CD4-positive, alpha-beta T cell treated with Interleukin-2 at 100 ng/mL for 4 hours (primary cell): Measurements from ENCODE around the gene NIT1.
A peak's percentile ranks its signal among the peaks of the same experiment; 100 is the strongest.
"Not testable (repeated sequence)": the region's sequence is repeated elsewhere in the genome, so short reads cannot be mapped to it uniquely, and the experiment has no call there.

Experiments used
- DNase-seq: peaks from one replicate; pipeline ENCODE4 v3.0.0-alpha.2; 2020; ENCODE audit warnings: low spot score

The NIT1 gene

DNA sequence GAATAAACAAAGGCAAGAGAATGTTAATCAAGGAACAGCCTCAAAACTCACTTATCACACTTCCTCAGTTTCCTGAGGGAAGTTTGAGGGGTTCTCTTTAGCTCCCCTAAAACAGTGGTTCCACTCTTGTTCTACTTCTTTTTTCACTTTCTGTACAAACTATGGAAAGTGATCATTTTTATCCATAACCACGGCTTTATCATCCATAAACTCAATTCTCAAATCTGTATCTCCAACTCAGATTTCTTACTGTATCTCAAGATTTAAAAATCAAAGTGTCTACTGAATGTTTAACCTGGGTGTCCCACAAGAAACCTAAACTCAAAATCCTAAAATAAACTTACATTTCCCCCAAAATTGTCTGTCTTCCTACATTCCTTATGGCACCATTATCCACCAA lies 4.0 kb upstream of the NIT1 start:
- DNase-seq, result no peak

- DNase-seq, result no peak
These were observed 3.3 kb upstream of the NIT1 start for GRCh38 chr1:161114556-161114955.

DNA sequence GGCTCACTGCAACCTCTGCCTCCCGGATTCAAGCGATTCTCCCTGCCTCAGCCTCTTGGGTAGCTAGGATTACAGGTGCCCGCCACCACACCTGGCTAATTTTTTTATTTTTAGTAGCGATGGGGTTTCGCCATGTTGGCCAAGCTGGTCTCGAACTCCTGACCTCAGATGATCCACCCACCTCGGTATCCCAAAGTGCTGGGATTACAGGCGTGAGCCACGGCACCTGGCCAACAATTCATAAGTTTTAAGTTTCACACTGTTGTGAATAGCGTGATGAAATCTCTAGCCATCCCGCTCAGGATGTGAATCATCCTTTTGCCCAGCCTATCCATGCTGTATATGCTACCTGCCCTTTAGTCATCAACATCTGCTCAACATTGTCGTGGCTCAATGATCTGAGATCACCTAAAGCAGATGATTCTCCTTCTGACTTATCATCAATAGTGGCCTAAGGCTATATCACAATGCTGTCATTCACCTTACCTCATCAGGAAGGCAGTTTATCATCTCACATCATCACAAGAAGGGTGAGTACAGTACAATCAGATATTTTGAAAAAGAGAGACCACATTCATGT lies 2.7 kb upstream of the NIT1 start:
- DNase-seq, result peak; percentile 53

GRCh38 chr1:161115961-161116360 lies 1.9 kb upstream of the NIT1 start:
- DNase-seq, result not testable (repeated sequence)

- peak; percentile 71 for DNase-seq
These were observed 1.4 kb downstream of the NIT1 start for GRCh38 chr1:161119092-161119903.

GRCh38 chr1:161121042-161121650 lies 3.2 kb downstream of the NIT1 start:
- no peak for DNase-seq

DNA sequence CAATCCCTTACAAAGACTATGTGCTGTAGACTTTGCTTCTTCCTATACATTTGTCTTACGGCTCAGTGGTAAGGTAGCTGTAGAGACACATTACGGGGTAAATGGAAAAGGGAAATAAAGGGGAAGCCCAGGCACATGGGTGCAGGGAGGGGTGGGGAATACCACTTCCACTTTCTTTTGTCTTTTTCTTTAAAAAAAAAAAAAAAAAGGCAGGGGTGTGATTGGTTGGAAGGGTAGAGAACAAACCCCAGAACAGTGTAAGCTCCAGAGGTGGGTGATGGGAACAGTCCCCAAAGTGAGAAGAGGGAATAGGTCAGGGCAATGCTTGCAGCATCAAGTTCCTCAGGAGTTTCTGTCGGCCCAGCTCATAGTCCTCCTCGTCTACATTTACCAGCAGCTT lies 3.9 kb downstream of the NIT1 start:
- no peak for DNase-seq

GRCh38 chr1:161122967-161123366 lies 5.1 kb downstream of the NIT1 start:
- no peak for DNase-seq

GRCh38 chr1:161127649-161128048 lies 9.7 kb downstream of the NIT1 start:
- DNase-seq, result no peak

DNA sequence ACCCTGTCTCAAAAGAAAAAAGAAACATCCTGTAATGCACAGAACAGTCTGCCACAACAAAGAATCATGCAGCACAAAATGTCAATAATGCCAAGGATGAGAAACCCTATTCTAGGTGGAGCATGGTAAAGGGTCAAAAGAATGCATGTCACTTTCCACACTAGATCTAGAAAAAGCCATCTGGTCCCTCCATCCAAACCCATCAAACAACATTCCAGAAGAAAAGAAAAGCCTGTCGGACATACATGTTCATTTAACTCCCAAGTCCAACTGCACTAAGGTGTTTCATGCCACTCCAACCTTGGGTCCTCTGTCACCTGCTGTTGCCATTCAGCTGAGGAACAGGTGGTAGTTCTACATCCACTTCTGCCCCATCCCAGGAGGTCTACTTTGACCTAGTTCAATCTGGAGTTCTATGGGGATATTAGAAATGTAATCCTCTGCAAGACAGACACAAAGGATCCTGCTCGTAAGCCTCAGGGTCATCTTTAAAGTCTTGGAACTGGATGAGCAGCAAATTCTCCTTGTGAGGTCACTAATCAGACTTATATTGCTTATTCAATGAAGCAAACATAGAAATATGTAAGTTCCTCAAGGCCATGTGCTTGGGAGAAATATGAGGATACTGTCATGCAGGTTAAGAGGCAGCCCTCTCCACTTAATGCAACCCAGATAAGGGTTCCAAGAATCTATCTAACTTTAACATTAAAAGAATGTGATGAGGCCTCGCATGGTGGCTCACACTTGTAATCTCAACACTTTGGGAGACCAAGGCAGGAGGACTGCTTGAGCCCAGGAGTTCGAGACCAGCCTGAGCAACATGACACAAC lies 10.9 kb downstream of the NIT1 start:
- no peak for DNase-seq

- no peak for DNase-seq
These were observed 12.4 kb downstream of the NIT1 start for GRCh38 chr1:161130266-161130665.

DNA sequence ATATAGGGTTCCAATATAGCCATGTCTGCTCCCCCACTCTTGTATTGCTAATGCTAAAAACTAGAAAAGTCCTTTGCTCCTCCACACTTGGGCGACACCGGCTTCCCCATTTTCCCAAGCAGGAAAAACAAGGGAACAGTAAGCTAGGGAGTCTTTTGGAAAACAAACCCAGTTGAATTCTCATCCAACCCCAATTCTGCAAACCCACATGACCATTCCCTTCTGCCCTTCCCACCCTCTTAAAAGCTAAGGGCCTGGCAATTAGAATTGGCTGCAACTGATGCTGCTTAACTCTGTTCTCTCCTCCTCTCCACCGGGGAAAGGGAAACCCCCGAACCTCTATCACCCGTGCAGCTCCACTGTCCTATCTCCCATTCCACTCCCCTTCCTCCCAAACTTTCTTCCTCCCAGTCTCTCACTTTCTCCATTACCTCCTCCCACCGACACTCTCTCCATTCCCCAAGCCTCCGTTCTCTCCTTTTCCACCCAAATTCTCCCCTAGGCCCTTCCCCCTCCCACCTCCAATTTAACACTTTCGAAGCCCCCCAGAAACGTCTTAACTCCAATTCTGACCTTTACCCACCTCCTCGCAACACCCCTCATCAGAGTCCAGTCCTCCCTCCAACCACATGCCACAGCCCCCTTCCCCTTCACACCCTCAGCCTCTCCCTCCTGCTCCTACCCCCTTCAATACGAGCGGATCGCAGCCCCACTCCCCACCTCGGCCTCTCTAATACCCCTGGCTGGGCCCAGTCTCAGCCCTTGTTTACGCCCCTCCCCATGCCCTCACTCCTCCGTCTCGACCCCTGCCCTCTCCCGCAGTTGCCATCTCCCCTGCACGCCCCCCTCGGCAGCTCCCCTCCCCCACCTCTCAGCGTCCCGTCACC lies 13.9 kb downstream of the NIT1 start:
- no peak for DNase-seq

- peak; percentile 95 for DNase-seq
These were observed 14.7 kb downstream of the NIT1 start, which contains the start of gene DEDD for GRCh38 chr1:161132410-161133219. DEDD (minus strand) TSS chr1:161132667; CDS start chr1:161124462, 8,205 bp downstream.

- DNase-seq, result no peak
These were observed 15.4 kb downstream of the NIT1 start for GRCh38 chr1:161133220-161133740.

GRCh38 chr1:161137881-161138280 lies 20.0 kb downstream of the NIT1 start:
- no peak for DNase-seq

GRCh38 chr1:161138431-161138830 lies 20.5 kb downstream of the NIT1 start:
- no peak for DNase-seq

GRCh38 chr1:161139766-161140165 lies 21.9 kb downstream of the NIT1 start:
- peak; percentile 71 for DNase-seq

DNA sequence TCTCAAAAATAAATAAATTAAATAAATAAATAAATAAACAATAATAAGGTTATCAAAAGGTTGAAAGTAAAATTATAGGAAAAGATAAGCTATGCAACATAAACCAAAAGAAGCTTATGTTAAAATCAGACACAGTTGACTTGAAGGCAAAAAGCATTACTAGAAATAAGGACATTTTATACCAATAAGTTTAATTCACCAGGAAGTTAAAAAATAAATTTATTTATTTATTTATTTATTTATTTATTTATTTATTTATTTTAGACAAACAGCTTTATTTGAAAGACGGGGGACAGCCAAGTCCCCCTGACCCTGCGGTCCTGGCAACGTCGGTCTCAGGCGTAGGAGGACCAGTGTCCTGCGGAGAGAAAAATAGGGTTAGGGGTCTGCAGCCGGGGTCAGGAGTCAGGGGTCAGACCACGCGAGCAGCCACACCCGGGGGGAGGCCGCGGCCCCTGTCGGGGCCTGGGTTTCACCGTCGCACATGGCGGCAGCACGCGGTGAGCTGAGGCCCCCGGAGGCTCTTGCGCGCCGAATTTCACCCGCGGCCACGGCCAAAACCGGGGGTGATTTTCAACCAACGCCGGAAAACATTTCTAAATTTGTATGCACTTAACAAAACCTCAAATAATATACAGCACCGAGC lies 23.0 kb downstream of the NIT1 start:
- no peak for DNase-seq

DNA sequence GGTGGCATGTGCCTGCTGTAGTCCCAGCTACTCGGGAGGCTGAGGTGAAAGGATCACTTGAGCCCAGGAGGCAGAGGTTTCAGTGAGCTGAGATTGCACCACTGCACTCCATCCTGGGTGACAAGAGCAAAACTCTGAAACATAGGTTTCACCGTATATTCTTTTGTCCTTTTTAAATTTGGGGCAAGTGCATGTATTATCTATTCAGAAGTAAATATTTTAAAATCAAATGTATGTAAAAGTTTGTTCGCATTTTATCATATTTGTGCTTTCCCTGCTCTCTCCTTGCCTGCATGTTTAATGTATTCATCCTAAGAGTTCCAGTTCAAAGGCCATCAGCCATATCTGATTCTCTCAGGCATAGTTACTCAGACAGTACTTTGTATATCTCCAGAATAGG lies 27.9 kb downstream of the NIT1 start:
- DNase-seq, result no peak

DNA sequence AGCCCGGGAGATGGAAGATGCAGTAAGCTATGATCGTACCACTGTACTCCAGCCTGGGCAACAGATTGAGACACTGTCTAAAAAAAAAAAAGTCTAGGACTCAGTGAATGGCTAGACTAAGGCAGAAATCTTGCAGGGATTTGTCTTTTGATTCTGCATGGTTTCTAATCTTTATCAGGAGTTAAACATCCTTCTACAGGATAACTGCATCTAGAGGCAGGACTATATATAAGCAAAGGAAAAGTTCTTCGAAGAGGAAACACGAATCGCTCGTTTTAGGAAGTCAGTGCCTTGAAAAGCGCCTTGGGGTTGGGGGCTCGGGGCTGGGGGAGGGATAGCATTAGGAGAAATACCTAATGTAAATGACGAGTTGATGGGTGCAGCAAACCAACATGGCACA lies 35.3 kb downstream of the NIT1 start:
- no peak for DNase-seq
